Measurements from ENCODE around the gene LONRF2. TPM values are rescaled to one million over a fixed set of nuclear protein-coding genes. Genes with fewer than 3 reads are reported as not detected.
A peak's percentile ranks its signal among the peaks of the same experiment; 100 is the strongest.

LONRF2 gene
- total RNA-seq, 2 experiments from 2014 or later: 0.06 to 0.08 TPM

GRCh38 chr2:100260712-100261620, 61.3 kb downstream of the LONRF2 start:
- ChIA-PET POLR2A (no interaction called here), CTCF (interaction anchor here (0.9 to 2.8 kb wide), 3 partner anchors 11 to 702 kb away, joined by 3 to 21 read pairs (median 3); no protein-coding TSS in a partner anchor)
- Histone ChIP-seq H3K9me3 (ENCODE audit: control insufficient read depth in 1 of 2, insufficient read depth in 1 of 2, low read length in 2 of 2) (no peaks in the 10 kb centered on the region), H3K36me3 (ENCODE audit: insufficient read depth, low read length) (no peaks in the 10 kb centered on the region), H3K4me1 (ENCODE audit: insufficient read depth, low read length) (no peaks in the 10 kb centered on the region), H3K27ac (ENCODE audit: low read depth in 1 of 2, low read length in 2 of 2) (no peak overlapping the region), H3K4me3 (ENCODE audit: low read length) (no peak overlapping the region), H3K27me3 (ENCODE audit: control insufficient read depth in 1 of 2, insufficient read depth in 2 of 2, low read length in 2 of 2) (no peaks in the 10 kb centered on the region)
- Mint-ChIP-seq H3K36me3 (ENCODE audit: low read depth) (no peaks in the 10 kb centered on the region), H3K9me3 (no peaks in the 10 kb centered on the region), H3K4me1 (ENCODE audit: low read depth) (no peaks in the 10 kb centered on the region), H3K27ac (no peak overlapping the region), H3K27me3 (no peaks in the 10 kb centered on the region), H3K4me3 (no peak overlapping the region)
- TF ChIP-seq CTCF (IDR thresholded peaks at IDR 0.05): no peak
- intact Hi-C loops (cut with DNase I, micrococcal nuclease): loop anchor here (5.0 to 10.0 kb wide), 4 partner anchors 704 to 944 kb away; no protein-coding TSS in a partner anchor
- ATAC-seq (ENCODE audit: poor library complexity): no peak
- peak in 1 of 14 experiments; percentile 39 for DNase-seq

- ATAC-seq (ENCODE audit: poor library complexity) (no peak), DNase-seq (no peak)
- Mint-ChIP-seq H3K9me3 (no peaks in the 10 kb centered on the region), H3K4me1 (ENCODE audit: low read depth) (no peaks in the 10 kb centered on the region), H3K36me3 (ENCODE audit: low read depth) (no peaks in the 10 kb centered on the region), H3K27me3 (no peaks in the 10 kb centered on the region), H3K4me3 (no peak overlapping the region), H3K27ac (no peak overlapping the region)
- Histone ChIP-seq H3K27me3 (ENCODE audit: control insufficient read depth in 1 of 2, insufficient read depth in 2 of 2, low read length in 2 of 2) (no peaks in the 10 kb centered on the region), H3K36me3 (ENCODE audit: insufficient read depth, low read length) (no peaks in the 10 kb centered on the region), H3K4me3 (ENCODE audit: low read length) (no peak overlapping the region), H3K9me3 (ENCODE audit: control insufficient read depth in 1 of 2, insufficient read depth in 1 of 2, low read length in 2 of 2) (no peaks in the 10 kb centered on the region), H3K4me1 (ENCODE audit: insufficient read depth, low read length) (no peaks in the 10 kb centered on the region), H3K27ac (ENCODE audit: low read depth in 1 of 2, low read length in 2 of 2) (no peak overlapping the region)
- TF ChIP-seq CTCF (IDR thresholded peaks at IDR 0.05): no peak
- intact Hi-C loops (cut with DNase I, micrococcal nuclease): no loop called here
- ChIA-PET POLR2A (no interaction called here), CTCF (no interaction called here)
These were observed 63.2 kb downstream of the LONRF2 start for GRCh38 chr2:100259106-100259505.

GRCh38 chr2:100257939-100258338, 64.4 kb downstream of the LONRF2 start:
- POLR2A ChIA-PET: no interaction called here
- CTCF ChIA-PET: interaction anchor here (1.2 kb wide), 1 partner anchor 48 kb away, joined by 3 read pairs; no protein-coding TSS in a partner anchor

More at GRCh38 chr2:100257939-100258338, 64.4 kb downstream of the LONRF2 start:
- Mint-ChIP-seq H3K27ac (no peak overlapping the region), H3K9me3 (no peaks in the 10 kb centered on the region), H3K36me3 (ENCODE audit: low read depth) (no peaks in the 10 kb centered on the region), H3K4me3 (no peak overlapping the region), H3K27me3 (no peaks in the 10 kb centered on the region), H3K4me1 (ENCODE audit: low read depth) (no peaks in the 10 kb centered on the region)
- Histone ChIP-seq H3K9me3 (ENCODE audit: control insufficient read depth in 1 of 2, insufficient read depth in 1 of 2, low read length in 2 of 2) (no peaks in the 10 kb centered on the region), H3K4me3 (ENCODE audit: low read length) (no peak overlapping the region), H3K4me1 (ENCODE audit: insufficient read depth, low read length) (no peaks in the 10 kb centered on the region), H3K36me3 (ENCODE audit: insufficient read depth, low read length) (no peaks in the 10 kb centered on the region), H3K27ac (ENCODE audit: low read depth in 1 of 2, low read length in 2 of 2) (no peak overlapping the region), H3K27me3 (ENCODE audit: control insufficient read depth in 1 of 2, insufficient read depth in 2 of 2, low read length in 2 of 2) (no peaks in the 10 kb centered on the region)
- no peak for DNase-seq
- no peak for ATAC-seq (ENCODE audit: poor library complexity)
- TF ChIP-seq CTCF (IDR thresholded peaks at IDR 0.05): no peak
- intact Hi-C loops (cut with DNase I, micrococcal nuclease): no loop called here

Data from CD4-positive, alpha-beta T cell (primary cell).